Loucy (cell line): ENCODE measurements around the gene HIVEP2.

Experiments used
- H2AFZ ChIP-seq: fragments of 200-600 bp; sonication (generic); 2 replicates; pipeline ENCODE4 v1.6.0; 2016; ENCODE audit warnings: antibody characterized with exemption, mild to moderate bottlenecking, low read length, moderate library complexity
- H3F3A ChIP-seq: fragments of 200-600 bp; 2 replicates; pipeline ENCODE4 v1.6.0; 2016; ENCODE audit warnings: antibody characterized with exemption, low read depth, mild to moderate bottlenecking
- H3K27me3 ChIP-seq: fragments of 200-600 bp; sonication (generic); 2 replicates; pipeline ENCODE4 v1.6.1; 2014; ENCODE audit warnings: low read length, mild to moderate bottlenecking; ENCODE audit not compliant: insufficient read depth, poor library complexity, severe bottlenecking
- H3K36me3 ChIP-seq: fragments of 200-600 bp; sonication (generic); 2 replicates; pipeline ENCODE4 v1.6.1; 2016; ENCODE audit warnings: low read length; ENCODE audit not compliant: insufficient read depth
- H3K4me1 ChIP-seq: fragments of 200-600 bp; sonication (generic); 2 replicates; pipeline ENCODE4 v1.5.1; 2014; ENCODE audit warnings: low read length, mild to moderate bottlenecking; ENCODE audit not compliant: insufficient read depth, poor library complexity, severe bottlenecking
- H3K4me2 ChIP-seq: fragments of 200-600 bp; sonication (generic); 2 replicates; pipeline ENCODE4 v1.6.0; 2014; ENCODE audit warnings: antibody characterized with exemption, low read length, low read depth, mild to moderate bottlenecking; ENCODE audit not compliant: poor library complexity, severe bottlenecking
- H3K4me3 ChIP-seq: fragments of 200-600 bp; sonication (generic); 2 replicates; pipeline ENCODE4 v1.5.1; 2014; ENCODE audit warnings: low read length, mild to moderate bottlenecking, mixed read lengths; ENCODE audit not compliant: poor library complexity, severe bottlenecking
- H3K79me2 ChIP-seq: fragments of 200-600 bp; sonication (generic); 2 replicates; pipeline ENCODE4 v1.6.1; 2014; ENCODE audit warnings: low read length; ENCODE audit not compliant: insufficient read depth
- H3K9ac ChIP-seq: fragments of 200-600 bp; sonication (generic); 2 replicates; pipeline ENCODE4 v1.6.0; 2014; ENCODE audit warnings: mild to moderate bottlenecking, low read depth, low read length, moderate library complexity; ENCODE audit not compliant: poor library complexity, severe bottlenecking
- H3K9me2 ChIP-seq: fragments of 200-600 bp; sonication (generic); replicated peaks from 2 replicates; pipeline ENCODE4 v1.6.1; 2016; ENCODE audit warnings: low read depth, low read length, mixed read lengths
- H3K9me3 ChIP-seq: fragments of 200-600 bp; sonication (generic); 2 replicates; pipeline ENCODE4 v1.6.1; 2014; ENCODE audit warnings: mild to moderate bottlenecking, antibody characterized with exemption, low read length, low read depth; ENCODE audit not compliant: insufficient read depth
- H4K20me1 ChIP-seq: fragments of 200-600 bp; sonication (generic); 2 replicates; pipeline ENCODE4 v1.6.0; 2014; ENCODE audit warnings: antibody characterized with exemption, low read length, mild to moderate bottlenecking; ENCODE audit not compliant: insufficient read depth, poor library complexity, severe bottlenecking
- CTCF ChIP-seq: fragments of 200-600 bp; sonication (generic); conservative IDR thresholded peaks from 2 replicates; pipeline ENCODE4 v1.5.1; 2014; ENCODE audit warnings: mild to moderate bottlenecking, antibody characterized with exemption, low read length
- EZH2phosphoT487 ChIP-seq: fragments of 200-600 bp; IDR thresholded peaks from 2 replicates; pipeline ENCODE4 v1.6.1; 2018; ENCODE audit warnings: antibody characterized with exemption, mild to moderate bottlenecking, moderate library complexity, borderline replicate concordance

The HIVEP2 gene

GRCh38 chr6:142737368-142738034 is 207.5 kb downstream of the HIVEP2 start:
- H3K9ac ChIP-seq = no peak overlapping the region
- no peaks in the 10 kb centered on the region for H3K9me2 ChIP-seq
- no peaks in the 10 kb centered on the region for H4K20me1 ChIP-seq
- TF ChIP-seq CTCF = no peak
- no peak for TF ChIP-seq EZH2phosphoT487
- no peaks in the 10 kb centered on the region for H3K27me3 ChIP-seq
- H3K36me3 ChIP-seq = no peaks in the 10 kb centered on the region
- no peaks in the 10 kb centered on the region for H3K79me2 ChIP-seq
- H3K4me2 ChIP-seq = no peak overlapping the region
- no peaks in the 10 kb centered on the region for H3K4me1 ChIP-seq
- H3F3A ChIP-seq = no peaks in the 10 kb centered on the region
- H3K9me3 ChIP-seq = no peaks in the 10 kb centered on the region
- H3K4me3 ChIP-seq = no peak overlapping the region
- no peak overlapping the region for H2AFZ ChIP-seq

GRCh38 chr6:142735204-142735603 is 209.8 kb downstream of the HIVEP2 start:
- Histone ChIP-seq H3K9me2 (no peaks in the 10 kb centered on the region), H3K4me3 (no peak overlapping the region), H2AFZ (no peak overlapping the region)

GRCh38 chr6:142732790-142733189 is 212.2 kb downstream of the HIVEP2 start:
- no peaks in the 10 kb centered on the region for H3K36me3 ChIP-seq
- no peaks in the 10 kb centered on the region for H3K79me2 ChIP-seq
- TF ChIP-seq CTCF = no peak
- no peak for TF ChIP-seq EZH2phosphoT487
- no peaks in the 10 kb centered on the region for H3K9me2 ChIP-seq
- H3K4me3 ChIP-seq = no peak overlapping the region
- H2AFZ ChIP-seq = no peak overlapping the region
- peaks cover 23% of the 10 kb centered on the region for H3K4me1 ChIP-seq
- no peaks in the 10 kb centered on the region for H3K9me3 ChIP-seq
- H3K9ac ChIP-seq = no peak overlapping the region
- H3K4me2 ChIP-seq = no peak overlapping the region
- 0 out of 2 replicates have a peak, but pooled peaks cover 6% of the 10 kb centered on the region for H3F3A ChIP-seq
- H4K20me1 ChIP-seq = no peaks in the 10 kb centered on the region
- H3K27me3 ChIP-seq = no peaks in the 10 kb centered on the region

More at GRCh38 chr6:142735204-142735603, 209.8 kb downstream of the HIVEP2 start:
- TF ChIP-seq EZH2phosphoT487 = no peak
- H3F3A ChIP-seq = no peaks in the 10 kb centered on the region
- no peaks in the 10 kb centered on the region for H3K36me3 ChIP-seq
- H3K4me2 ChIP-seq = no peak overlapping the region
- no peaks in the 10 kb centered on the region for H3K27me3 ChIP-seq
- no peaks in the 10 kb centered on the region for H3K9me3 ChIP-seq
- no peaks in the 10 kb centered on the region for H3K79me2 ChIP-seq
- peaks cover 1% of the 10 kb centered on the region for H3K4me1 ChIP-seq
- no peaks in the 10 kb centered on the region for H4K20me1 ChIP-seq
- H3K9ac ChIP-seq = no peak overlapping the region

- Histone ChIP-seq H3F3A (0 out of 2 replicates have a peak, but pooled peaks cover 6% of the 10 kb centered on the region), H2AFZ (no peak overlapping the region), H3K79me2 (no peaks in the 10 kb centered on the region), H3K4me2 (no peak overlapping the region), H3K9me2 (no peaks in the 10 kb centered on the region), H3K4me3 (no peak overlapping the region), H3K27me3 (no peaks in the 10 kb centered on the region), H3K36me3 (no peaks in the 10 kb centered on the region), H4K20me1 (no peaks in the 10 kb centered on the region), H3K9me3 (no peaks in the 10 kb centered on the region), H3K4me1 (peaks cover 23% of the 10 kb centered on the region), H3K9ac (no peak overlapping the region)
- TF ChIP-seq CTCF (no peak), EZH2phosphoT487 (no peak)
These were observed 213.4 kb downstream of the HIVEP2 start for GRCh38 chr6:142731611-142732010.
